HT-29 (cell line): Measurements from ENCODE around the gene ITGAX. TPM values are rescaled to one million over a fixed set of nuclear protein-coding genes. Genes with fewer than 3 reads are reported as not detected.
"Not testable (repeated sequence)": the region's sequence is repeated elsewhere in the genome, so short reads cannot be mapped to it uniquely, and the experiment has no call there.

Source experiments
- DNase-seq: peaks from one replicate; pipeline ENCODE4 v3.0.0-alpha.2; 2015; ENCODE audit warnings: low spot score
- total RNA-seq: library from RNA; depleted of rRNA; stranded (reverse); fragments of >200 nt; shearing (Covaris generic); gene quantifications from 2 replicates; pipeline ENCODE4 v1.2.3, GENCODE V29; 2014

The ITGAX gene
- total RNA-seq, 1 experiment from 2014 or later, result 0.15 TPM

DNA sequence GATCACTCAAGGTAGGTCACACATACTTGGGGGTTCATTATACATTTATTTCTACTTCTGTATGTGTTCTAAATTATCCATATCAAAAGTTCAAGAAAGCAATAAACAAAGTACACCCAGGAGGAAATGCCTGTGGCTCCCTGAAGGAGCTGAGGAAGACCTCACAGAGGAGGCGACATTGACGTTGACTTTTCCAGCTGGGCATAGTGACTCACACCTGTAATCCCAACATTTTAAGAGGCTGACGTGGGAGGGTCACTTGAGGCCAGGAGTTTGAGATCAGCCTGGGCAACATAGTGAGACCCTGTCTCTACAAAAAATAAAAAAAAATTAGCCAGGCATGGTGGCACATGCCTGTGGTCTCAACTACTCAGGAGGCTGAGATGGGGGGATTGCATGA is 54.5 kb downstream of the ITGAX start:
- peak; percentile 11 for DNase-seq

GRCh38 chr16:31410082-31410481 is 55.1 kb downstream of the ITGAX start:
- no peak for DNase-seq

GRCh38 chr16:31411024-31411844 is 56.3 kb downstream of the ITGAX start:
- DNase-seq, result no peak

- DNase-seq, result no peak
Measured at GRCh38 chr16:31412750-31413149, 57.8 kb downstream of the ITGAX start.

GRCh38 chr16:31413381-31413780 is 58.4 kb downstream of the ITGAX start:
- no peak for DNase-seq

DNA sequence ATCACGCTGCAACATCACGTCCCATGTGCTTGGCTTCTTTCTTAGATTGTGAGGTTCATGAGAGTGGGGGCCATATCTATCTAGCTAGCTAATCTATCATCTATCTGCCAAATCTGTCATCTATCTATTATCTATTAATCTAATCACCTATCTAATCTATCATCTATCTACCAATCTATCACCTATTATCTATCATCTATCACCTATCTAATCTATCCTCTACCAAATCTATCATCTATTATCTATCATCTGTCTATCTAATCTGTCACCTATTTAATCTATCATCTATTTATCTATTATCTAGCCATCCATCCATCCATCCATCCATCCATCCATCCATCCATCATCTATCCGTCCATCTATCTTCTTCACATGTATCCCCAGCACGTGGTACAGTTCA is 59.0 kb downstream of the ITGAX start:
- no peak for DNase-seq

DNA sequence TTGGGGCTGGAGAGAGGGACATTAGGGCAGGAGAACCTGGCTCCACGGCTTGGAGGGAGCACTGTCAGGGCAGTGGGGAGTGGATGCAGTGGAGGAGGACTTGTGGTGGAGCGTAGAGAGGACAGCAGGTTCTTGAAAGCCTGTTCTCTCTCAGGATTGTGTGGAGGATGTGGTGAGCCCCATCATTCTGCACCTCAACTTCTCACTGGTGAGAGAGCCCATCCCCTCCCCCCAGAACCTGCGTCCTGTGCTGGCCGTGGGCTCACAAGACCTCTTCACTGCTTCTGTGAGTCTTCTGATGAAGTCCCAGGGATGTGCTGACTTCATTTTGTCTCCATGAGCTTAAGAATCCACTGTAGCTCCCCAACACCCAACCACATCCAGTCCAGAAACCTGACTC is 59.7 kb downstream of the ITGAX start:
- DNase-seq, result no peak

- DNase-seq, result no peak
Measured at GRCh38 chr16:31416371-31416770, 61.4 kb downstream of the ITGAX start.

- not testable (repeated sequence) for DNase-seq
Measured at GRCh38 chr16:31417036-31417435, 62.1 kb downstream of the ITGAX start.

DNA sequence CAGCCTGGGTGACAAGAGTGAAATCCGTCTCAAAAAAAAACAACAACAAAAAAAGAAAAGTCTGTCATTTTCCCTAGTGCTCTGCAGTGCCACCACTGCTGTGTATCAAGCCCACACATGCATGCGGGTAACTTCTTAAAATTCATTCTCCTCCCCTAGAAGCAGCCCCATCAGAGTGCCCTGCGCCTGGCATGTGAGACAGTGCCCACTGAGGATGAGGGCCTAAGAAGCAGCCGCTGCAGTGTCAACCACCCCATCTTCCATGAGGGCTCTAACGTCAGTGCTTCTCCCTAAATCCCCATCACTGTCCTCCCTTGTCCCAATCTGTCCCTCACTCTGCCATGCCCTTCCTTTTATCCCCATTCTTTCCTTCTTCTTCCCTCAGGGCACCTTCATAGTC is 62.9 kb downstream of the ITGAX start:
- no peak for DNase-seq

DNA sequence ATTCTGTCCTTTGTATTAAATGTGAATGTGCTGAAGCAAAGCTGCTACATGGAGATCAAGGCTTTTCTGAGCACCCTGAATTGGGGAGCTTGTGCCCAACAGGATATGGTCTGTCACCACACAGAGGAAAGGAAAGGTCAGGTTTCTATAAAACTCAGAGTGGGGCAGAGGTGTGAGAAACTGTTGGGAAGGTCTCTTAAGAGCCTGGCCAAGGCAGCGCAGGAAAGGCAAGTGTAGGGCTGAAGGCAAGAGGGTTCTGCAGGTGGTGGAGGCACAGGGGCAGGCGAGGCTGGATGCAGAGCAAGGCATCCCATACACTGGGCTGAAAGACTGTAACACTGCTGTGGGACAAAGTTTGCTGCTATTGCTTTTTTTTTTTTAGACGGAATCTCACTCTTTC is 65.1 kb downstream of the ITGAX start:
- DNase-seq, result no peak

DNA sequence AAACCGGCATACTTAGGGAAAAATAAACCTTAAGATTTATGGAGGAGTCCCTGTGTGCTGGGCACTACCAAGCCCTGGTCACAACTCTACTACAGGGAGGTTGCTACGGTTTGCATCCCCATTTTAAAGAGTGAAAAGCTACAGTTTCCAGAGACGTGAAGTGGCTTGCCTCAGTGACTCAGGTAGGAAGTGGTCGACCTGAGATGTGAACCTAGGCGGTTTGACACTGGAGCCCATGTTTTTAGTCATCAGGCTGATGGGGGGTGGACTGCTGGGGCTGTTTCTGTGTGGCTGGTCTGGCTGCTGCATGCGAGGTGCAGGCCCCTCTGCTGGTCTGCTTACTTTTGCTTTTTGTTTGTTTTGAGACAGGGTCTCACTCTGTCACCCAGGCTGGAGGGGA is 66.6 kb downstream of the ITGAX start:
- DNase-seq, result no peak

DNA sequence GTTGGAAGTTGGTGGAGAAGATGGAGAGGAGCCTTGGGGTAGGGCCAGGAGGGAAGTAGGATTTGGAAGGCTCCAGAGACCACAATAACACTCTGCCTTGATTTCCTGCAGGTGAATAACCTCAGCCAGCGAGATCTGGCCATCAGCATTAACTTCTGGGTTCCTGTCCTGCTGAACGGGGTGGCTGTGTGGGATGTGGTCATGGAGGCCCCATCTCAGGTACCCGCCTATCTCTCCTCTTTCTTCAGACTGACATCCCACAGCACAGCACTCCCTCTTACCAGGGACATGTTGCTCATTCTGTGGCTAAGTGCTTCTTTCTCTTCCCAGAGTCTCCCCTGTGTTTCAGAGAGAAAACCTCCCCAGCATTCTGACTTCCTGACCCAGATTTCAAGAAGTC is 68.3 kb downstream of the ITGAX start:
- DNase-seq, result no peak

- DNase-seq, result no peak
Measured at GRCh38 chr16:31423801-31424200, 68.8 kb downstream of the ITGAX start.

DNA sequence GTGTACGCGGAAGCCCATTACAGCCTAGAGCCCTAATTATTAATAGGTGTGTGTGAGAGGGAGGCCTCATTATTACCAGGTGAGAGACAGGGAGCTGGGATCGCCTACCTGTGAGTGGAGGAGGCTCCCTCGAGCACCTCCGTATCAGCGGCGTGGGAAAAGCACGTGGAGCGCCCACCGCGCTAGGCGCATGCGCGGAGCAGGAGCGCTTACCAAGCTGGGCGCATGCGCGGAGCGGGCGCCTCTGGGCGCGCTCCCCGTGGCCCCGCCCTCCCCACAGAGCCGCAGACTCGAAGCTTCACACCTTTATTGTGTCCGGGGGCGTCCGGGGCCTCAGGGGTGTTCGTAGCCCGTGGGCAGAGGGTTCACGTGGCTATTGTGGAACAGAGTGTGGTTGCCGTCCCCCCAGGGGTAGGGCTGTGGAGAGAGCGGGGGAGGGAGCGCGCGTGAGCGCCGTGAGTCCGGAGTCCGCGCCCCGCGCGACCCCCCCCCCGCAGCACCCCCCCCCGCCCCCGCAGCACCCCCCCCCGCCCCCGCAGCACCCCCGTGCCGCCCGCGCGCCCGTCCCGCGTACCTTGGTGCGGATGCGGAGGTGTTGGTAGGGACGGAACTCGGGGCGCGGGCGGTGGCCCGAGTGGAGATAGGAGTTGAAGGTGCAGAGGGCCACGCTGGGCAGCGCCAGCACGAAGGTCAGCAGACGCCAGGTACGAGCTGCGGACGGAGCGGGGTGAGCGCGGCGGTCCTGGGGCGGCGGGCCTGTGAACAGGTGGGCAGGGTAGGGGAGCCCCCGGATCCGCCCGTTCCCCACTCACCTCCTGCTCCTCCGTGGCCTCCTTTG is 72.7 kb downstream of the ITGAX start:
- DNase-seq, result no peak

GRCh38 chr16:31428279-31428597 is 73.3 kb downstream of the ITGAX start, which contains the start of gene COX6A2:
Gene COX6A2, minus strand, starts transcription at chr16:31428360. Its CDS starts 35 bp downstream, at chr16:31428325.
- no peak for DNase-seq

GRCh38 chr16:31428638-31429247 is 73.8 kb downstream of the ITGAX start:
- no peak for DNase-seq

DNA sequence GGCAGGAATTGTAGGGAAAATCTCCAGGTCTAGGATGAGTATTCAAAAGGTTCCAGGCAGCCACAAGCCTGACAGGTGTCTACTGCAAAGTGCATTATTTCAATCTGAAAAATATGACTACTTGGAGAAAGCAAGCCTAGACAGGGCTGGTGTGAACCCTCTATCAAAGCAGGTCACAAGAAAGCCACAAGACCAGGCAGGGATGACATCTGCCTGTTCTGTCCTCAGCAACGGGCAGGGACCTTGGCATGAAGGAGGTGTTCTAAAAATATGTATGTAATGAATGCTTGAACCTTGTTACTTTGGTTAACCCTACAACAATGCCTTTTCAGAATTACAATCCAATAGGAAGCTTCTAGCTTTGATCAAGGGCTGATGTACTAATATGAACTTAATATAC is 74.3 kb downstream of the ITGAX start:
- DNase-seq, result no peak

GRCh38 chr16:31429796-31430195 is 74.8 kb downstream of the ITGAX start:
- DNase-seq, result no peak

DNA sequence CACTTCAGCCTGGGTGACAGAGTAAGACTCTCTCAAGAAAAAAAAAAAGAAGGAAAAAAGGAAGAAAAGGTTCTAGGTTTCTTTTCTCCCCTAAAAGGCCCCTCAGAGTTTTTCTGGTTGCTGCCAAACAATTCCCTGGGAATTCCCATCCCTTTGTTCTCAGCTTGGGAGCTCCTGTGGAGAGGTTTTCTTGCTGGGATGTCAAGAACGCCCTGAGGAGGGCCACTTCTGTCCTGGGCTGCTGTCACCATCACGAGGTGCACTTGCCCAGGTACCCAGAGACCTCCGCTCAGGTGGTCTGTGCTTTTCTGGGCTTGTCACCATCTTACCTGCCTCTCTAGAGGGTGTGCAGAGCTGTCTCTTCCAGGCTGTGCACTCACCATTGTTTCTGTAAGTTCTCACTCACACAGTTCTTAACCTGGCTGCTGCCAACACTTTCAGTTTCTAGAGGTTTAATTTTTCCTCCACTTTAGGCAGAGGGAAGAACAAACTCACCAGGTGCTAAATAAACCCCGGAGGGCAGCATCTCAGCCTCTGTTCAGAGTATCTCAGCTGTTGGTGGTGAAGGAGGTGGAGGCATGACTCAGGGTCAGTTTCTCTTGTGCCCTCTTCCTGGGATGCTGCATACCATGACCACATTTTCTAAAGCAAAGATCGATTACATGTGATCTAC is 75.5 kb downstream of the ITGAX start:
- no peak for DNase-seq
